Retinal pigment epithelial cell (primary cell): ENCODE data around the gene FAM53B.

ENCODE experiments used
- DNase-seq: peaks from one replicate; pipeline ENCODE4 v3.0.0-alpha.2; 2010; ENCODE audit warnings: low read depth
- H3K4me3 ChIP-seq: 2 replicates; pipeline ENCODE4 v1.5.1; 2011; ENCODE audit warnings: mild to moderate bottlenecking, low read length, control low read depth, moderate library complexity
- CTCF ChIP-seq: conservative IDR thresholded peaks from 2 replicates; pipeline ENCODE4 v1.5.1; 2011; ENCODE audit warnings: low read depth, low read length, control low read depth, inconsistent platforms

Gene FAM53B

GRCh38 chr10:124586142-124586541 is 158.0 kb downstream of the FAM53B start:
- DNase-seq = no peak
- no peak overlapping the region for H3K4me3 ChIP-seq
- TF ChIP-seq CTCF = no peak

- H3K4me3 ChIP-seq = no peak overlapping the region
- TF ChIP-seq CTCF = no peak
- no peak for DNase-seq
Observed at GRCh38 chr10:124579011-124579399, 165.2 kb downstream of the FAM53B start.

GRCh38 chr10:124578231-124579010 is 165.8 kb downstream of the FAM53B start:
- no peak for DNase-seq
- no peak overlapping the region for H3K4me3 ChIP-seq
- no peak for TF ChIP-seq CTCF

GRCh38 chr10:124577651-124578050 is 166.5 kb downstream of the FAM53B start:
- H3K4me3 ChIP-seq = no peak overlapping the region
- DNase-seq = no peak
- no peak for TF ChIP-seq CTCF

GRCh38 chr10:124576526-124577420 is 167.4 kb downstream of the FAM53B start:
- H3K4me3 ChIP-seq = no peak overlapping the region
- no peak for TF ChIP-seq CTCF
- no peak for DNase-seq

- no peak for DNase-seq
- H3K4me3 ChIP-seq = no peak overlapping the region
- no peak for TF ChIP-seq CTCF
Observed at GRCh38 chr10:124575107-124576035, 168.8 kb downstream of the FAM53B start.
